GM19328 (cell line): ENCODE results near the gene TMEM8B.

ENCODE experiments used
- ATAC-seq: cut with Tn5 transposase; IDR thresholded peaks from one replicate; pipeline ENCODE4 v1.9.1; 2021; ENCODE audit warnings: mild to moderate bottlenecking, moderate library complexity; ENCODE audit not compliant: unreplicated experiment

Gene TMEM8B

GRCh38 chr9:35836595-35836994, 7.6 kb downstream of the TMEM8B start:
- ATAC-seq, result no peak

- no peak for ATAC-seq
Observed at GRCh38 chr9:35839926-35840325, 10.9 kb downstream of the TMEM8B start.

GRCh38 chr9:35840881-35841644, 12.0 kb downstream of the TMEM8B start:
- ATAC-seq, result no peak

- ATAC-seq, result no peak
Observed at GRCh38 chr9:35841645-35841900, 12.5 kb downstream of the TMEM8B start.

DNA sequence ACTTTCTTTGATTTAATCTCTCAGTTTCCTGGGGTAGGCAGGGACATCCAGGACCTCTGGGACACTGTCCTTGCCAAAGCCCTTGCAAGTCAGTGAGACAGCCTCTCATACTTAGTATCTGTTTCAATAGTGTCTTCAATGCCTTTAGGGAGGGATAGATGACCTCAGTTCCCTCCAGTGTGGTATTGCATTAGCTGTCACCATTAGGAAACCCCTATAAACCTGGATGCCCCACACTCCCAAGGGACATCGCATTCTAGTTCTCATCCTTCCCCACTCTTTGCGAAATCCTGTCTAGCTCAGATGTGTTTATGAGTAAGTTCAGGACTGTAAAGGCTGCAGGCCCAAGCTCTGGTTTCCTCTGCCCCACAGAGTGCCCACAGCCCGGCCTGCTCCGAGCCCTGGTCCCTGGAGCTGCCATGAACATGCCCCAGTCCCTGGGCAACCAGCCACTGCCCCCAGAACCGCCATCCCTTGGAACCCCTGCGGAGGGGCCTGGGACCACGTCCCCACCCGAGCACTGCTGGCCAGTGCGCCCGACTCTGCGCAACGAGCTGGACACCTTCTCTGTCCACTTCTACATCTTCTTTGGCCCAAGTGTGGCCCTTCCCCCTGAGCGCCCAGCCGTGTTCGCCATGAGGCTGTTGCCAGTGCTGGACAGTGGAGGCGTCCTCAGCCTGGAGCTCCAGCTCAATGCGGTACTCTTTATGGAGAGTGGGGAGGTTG, 13.2 kb downstream of the TMEM8B start:
- no peak for ATAC-seq

- ATAC-seq, result no peak
Observed at GRCh38 chr9:35842795-35843194, 13.8 kb downstream of the TMEM8B start.

- ATAC-seq, result no peak
Observed at GRCh38 chr9:35844628-35845270, 15.7 kb downstream of the TMEM8B start.

- ATAC-seq, result no peak
Observed at GRCh38 chr9:35845824-35846771, 17.1 kb downstream of the TMEM8B start.

DNA sequence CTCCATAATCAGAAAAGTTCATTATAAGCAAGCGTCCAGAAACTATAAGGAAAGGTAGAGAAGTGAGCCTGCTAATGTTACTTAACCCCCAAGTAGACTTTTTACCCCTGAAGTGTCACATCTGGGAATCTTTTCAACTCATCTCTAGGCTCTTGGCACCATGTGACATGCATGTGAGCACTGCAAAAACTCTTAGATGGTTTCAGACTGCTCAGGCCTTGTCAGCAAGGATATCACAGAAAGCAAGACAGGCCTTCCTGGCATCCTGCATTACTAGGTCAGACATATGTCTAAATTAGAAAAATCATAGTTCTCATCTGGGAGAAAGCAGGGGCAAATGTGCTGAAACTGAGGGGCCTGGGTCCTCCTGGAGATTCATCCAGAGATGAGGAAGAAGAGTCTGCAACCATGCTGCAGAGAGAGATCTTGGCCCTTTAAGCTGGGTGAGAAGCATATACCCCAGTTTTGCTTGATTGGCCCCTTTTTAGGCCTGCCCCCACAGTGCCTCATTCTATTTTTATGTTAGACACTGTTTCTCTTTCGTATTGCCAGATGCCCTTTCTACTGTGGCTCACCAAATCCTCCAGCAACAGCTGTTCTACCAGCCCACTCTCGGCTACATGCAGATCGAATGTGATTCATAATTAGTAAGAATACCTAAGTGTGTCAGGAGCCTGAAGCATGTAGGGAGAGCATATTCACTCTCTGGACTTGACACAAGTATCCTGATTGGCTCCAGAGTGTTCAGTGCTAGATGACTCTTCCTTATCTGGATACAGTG, 19.0 kb downstream of the TMEM8B start:
- ATAC-seq, result peak; percentile 88

GRCh38 chr9:35852267-35852815, 23.3 kb downstream of the TMEM8B start:
- ATAC-seq, result no peak

DNA sequence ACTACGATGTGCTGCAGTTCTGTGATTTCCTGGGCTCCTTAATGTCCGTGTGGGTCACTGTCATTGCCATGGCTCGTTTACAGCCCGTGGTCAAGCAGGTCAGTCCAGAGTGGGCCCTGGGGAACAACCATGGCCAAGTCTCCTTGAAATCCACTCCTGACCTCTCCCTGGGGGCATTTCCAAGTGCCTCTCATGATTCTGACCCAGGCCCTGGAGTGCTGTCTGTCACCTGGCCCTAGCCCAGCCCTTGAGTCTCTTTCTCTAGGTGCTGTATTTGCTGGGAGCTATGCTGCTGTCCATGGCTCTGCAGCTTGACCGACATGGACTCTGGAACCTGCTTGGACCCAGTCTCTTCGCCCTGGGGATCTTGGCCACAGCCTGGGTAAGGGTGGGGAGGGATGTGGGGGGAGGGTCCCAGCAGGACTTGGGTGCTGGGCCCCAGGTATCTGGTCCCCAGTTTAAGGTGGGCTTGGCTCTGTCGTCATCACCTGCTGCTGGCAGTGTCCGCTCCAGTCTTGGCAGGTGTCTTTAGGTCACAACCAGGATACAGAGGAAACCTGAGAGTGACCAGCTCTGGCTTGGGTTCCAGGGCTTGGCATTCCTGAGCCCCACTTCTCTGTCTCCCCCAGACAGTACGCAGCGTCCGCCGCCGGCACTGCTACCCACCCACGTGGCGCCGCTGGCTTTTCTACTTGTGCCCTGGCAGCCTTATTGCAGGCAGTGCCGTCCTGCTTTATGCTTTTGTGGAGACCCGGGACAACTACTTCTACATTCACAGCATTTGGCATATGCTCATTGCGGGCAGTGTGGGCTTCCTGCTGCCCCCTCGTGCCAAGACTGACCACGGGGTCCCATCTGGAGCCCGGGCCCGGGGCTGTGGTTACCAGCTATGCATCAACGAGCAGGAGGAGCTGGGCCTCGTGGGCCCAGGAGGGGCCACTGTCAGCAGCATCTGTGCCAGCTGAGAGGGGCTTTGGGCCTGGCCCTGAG, 24.1 kb downstream of the TMEM8B start:
- no peak for ATAC-seq

GRCh38 chr9:35854091-35854762, 25.2 kb downstream of the TMEM8B start:
- ATAC-seq, result no peak

DNA sequence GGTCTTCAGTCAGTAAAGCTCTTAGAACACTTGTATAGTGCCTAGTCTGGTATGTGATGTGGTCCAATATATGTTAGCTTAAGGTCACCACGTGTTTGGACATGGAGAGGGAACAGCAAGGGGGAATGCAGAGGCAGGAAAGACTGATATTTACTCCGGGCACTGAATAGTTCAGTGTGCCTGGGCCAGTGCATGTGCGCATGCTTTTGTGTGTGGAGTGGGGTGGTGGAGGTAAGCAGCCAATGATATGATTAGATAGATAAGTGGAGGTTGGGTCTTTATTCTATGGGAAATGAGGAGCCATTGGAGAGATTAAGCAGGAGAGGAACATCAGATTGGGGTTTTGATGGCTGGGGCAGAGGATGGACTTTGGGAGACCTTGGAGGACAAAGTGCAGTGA, 27.2 kb downstream of the TMEM8B start:
- no peak for ATAC-seq

- ATAC-seq, result no peak
Observed at GRCh38 chr9:35856882-35857281, 27.9 kb downstream of the TMEM8B start.

- no peak for ATAC-seq
Observed at GRCh38 chr9:35858458-35858857, 29.4 kb downstream of the TMEM8B start.

- ATAC-seq, result no peak
Observed at GRCh38 chr9:35859310-35859989, 30.4 kb downstream of the TMEM8B start.

- ATAC-seq, result no peak
Observed at GRCh38 chr9:35859990-35860339, 30.9 kb downstream of the TMEM8B start.
